ENCODE data around the gene EPC2. TPM values are rescaled to one million over a fixed set of nuclear protein-coding genes. Genes with fewer than 3 reads are reported as not detected.

Gene EPC2
- polyA plus RNA-seq, 1 donor, result 27.9 TPM

GRCh38 chr2:148802448-148803220 lies 158.1 kb downstream of the EPC2 start:
- H3K36me3 ChIP-seq (ENCODE audit: control insufficient read depth, insufficient read depth, low read length), result no peaks in the 10 kb centered on the region
- H3K27me3 ChIP-seq (ENCODE audit: control insufficient read depth, insufficient read depth, low read length), result no peaks in the 10 kb centered on the region
- no peak for DNase-seq
- no peak overlapping the region for H3K27ac ChIP-seq (ENCODE audit: low read length)
- no peaks in the 10 kb centered on the region for H3K4me1 ChIP-seq (ENCODE audit: control insufficient read depth, insufficient read depth, low read length)
- peaks cover 4% of the 10 kb centered on the region for H3K9me3 ChIP-seq (ENCODE audit: control insufficient read depth, low read depth, low read length)
- H3K4me3 ChIP-seq (ENCODE audit: low read length), result no peak overlapping the region
- 82% methylated on average over 1 of the region's 2 CpGs for WGBS (ENCODE audit: insufficient coverage, low lambda C conversion rate)

GRCh38 chr2:148810081-148810480 lies 165.5 kb downstream of the EPC2 start:
- no peak overlapping the region for H3K27ac ChIP-seq (ENCODE audit: low read length)
- no peak for DNase-seq
- no CpG with 5 or more reads among the region's 5 CpGs for WGBS (ENCODE audit: insufficient coverage, low lambda C conversion rate)
- no peaks in the 10 kb centered on the region for H3K27me3 ChIP-seq (ENCODE audit: control insufficient read depth, insufficient read depth, low read length)
- no peaks in the 10 kb centered on the region for H3K36me3 ChIP-seq (ENCODE audit: control insufficient read depth, insufficient read depth, low read length)
- H3K4me1 ChIP-seq (ENCODE audit: control insufficient read depth, insufficient read depth, low read length), result no peaks in the 10 kb centered on the region
- H3K4me3 ChIP-seq (ENCODE audit: low read length), result no peak overlapping the region
- peaks cover 6% of the 10 kb centered on the region for H3K9me3 ChIP-seq (ENCODE audit: control insufficient read depth, low read depth, low read length)

- Histone ChIP-seq H3K36me3 (ENCODE audit: control insufficient read depth, insufficient read depth, low read length) (no peaks in the 10 kb centered on the region), H3K27me3 (ENCODE audit: control insufficient read depth, insufficient read depth, low read length) (peaks cover 5% of the 10 kb centered on the region), H3K27ac (ENCODE audit: low read length) (no peak overlapping the region), H3K4me3 (ENCODE audit: low read length) (no peak overlapping the region), H3K4me1 (ENCODE audit: control insufficient read depth, insufficient read depth, low read length) (no peaks in the 10 kb centered on the region), H3K9me3 (ENCODE audit: control insufficient read depth, low read depth, low read length) (peaks cover 2% of the 10 kb centered on the region)
- no CpG with 5 or more reads among the region's 6 CpGs for WGBS (ENCODE audit: insufficient coverage, low lambda C conversion rate)
- DNase-seq, result no peak
Observed at GRCh38 chr2:148812306-148812705, 167.8 kb downstream of the EPC2 start.

- Histone ChIP-seq H3K4me3 (ENCODE audit: low read length) (no peak overlapping the region), H3K36me3 (ENCODE audit: control insufficient read depth, insufficient read depth, low read length) (no peaks in the 10 kb centered on the region), H3K4me1 (ENCODE audit: control insufficient read depth, insufficient read depth, low read length) (no peaks in the 10 kb centered on the region), H3K27me3 (ENCODE audit: control insufficient read depth, insufficient read depth, low read length) (peaks cover 11% of the 10 kb centered on the region), H3K9me3 (ENCODE audit: control insufficient read depth, low read depth, low read length) (peaks cover 2% of the 10 kb centered on the region), H3K27ac (ENCODE audit: low read length) (no peak overlapping the region)
- no peak for DNase-seq
- WGBS (ENCODE audit: insufficient coverage, low lambda C conversion rate), result no CpG with 5 or more reads among the region's 11 CpGs
Observed at GRCh38 chr2:148813603-148814065, 169.1 kb downstream of the EPC2 start.

GRCh38 chr2:148814143-148814859 lies 169.8 kb downstream of the EPC2 start:
- Histone ChIP-seq H3K4me3 (ENCODE audit: low read length) (no peak overlapping the region), H3K36me3 (ENCODE audit: control insufficient read depth, insufficient read depth, low read length) (no peaks in the 10 kb centered on the region), H3K9me3 (ENCODE audit: control insufficient read depth, low read depth, low read length) (peaks cover 2% of the 10 kb centered on the region), H3K27me3 (ENCODE audit: control insufficient read depth, insufficient read depth, low read length) (peaks cover 14% of the 10 kb centered on the region), H3K4me1 (ENCODE audit: control insufficient read depth, insufficient read depth, low read length) (no peaks in the 10 kb centered on the region), H3K27ac (ENCODE audit: low read length) (no peak overlapping the region)
- no CpG with 5 or more reads among the region's 6 CpGs for WGBS (ENCODE audit: insufficient coverage, low lambda C conversion rate)
- DNase-seq, result peak in 1 of 2 donors; percentile 16

- Histone ChIP-seq H3K36me3 (ENCODE audit: control insufficient read depth, insufficient read depth, low read length) (no peaks in the 10 kb centered on the region), H3K27me3 (ENCODE audit: control insufficient read depth, insufficient read depth, low read length) (peaks cover 14% of the 10 kb centered on the region), H3K9me3 (ENCODE audit: control insufficient read depth, low read depth, low read length) (peaks cover 2% of the 10 kb centered on the region), H3K4me3 (ENCODE audit: low read length) (no peak overlapping the region), H3K27ac (ENCODE audit: low read length) (no peak overlapping the region), H3K4me1 (ENCODE audit: control insufficient read depth, insufficient read depth, low read length) (no peaks in the 10 kb centered on the region)
- DNase-seq, result no peak
- 50% methylated on average over 1 of the region's 7 CpGs for WGBS (ENCODE audit: insufficient coverage, low lambda C conversion rate)
Observed at GRCh38 chr2:148814860-148815419, 170.4 kb downstream of the EPC2 start.

- H3K27me3 ChIP-seq (ENCODE audit: control insufficient read depth, insufficient read depth, low read length), result peaks cover 14% of the 10 kb centered on the region
- peaks cover 2% of the 10 kb centered on the region for H3K9me3 ChIP-seq (ENCODE audit: control insufficient read depth, low read depth, low read length)
- no peak overlapping the region for H3K27ac ChIP-seq (ENCODE audit: low read length)
- DNase-seq, result no peak
- no peaks in the 10 kb centered on the region for H3K36me3 ChIP-seq (ENCODE audit: control insufficient read depth, insufficient read depth, low read length)
- H3K4me3 ChIP-seq (ENCODE audit: low read length), result no peak overlapping the region
- H3K4me1 ChIP-seq (ENCODE audit: control insufficient read depth, insufficient read depth, low read length), result no peaks in the 10 kb centered on the region
- 93% methylated on average over 4 of the region's 6 CpGs for WGBS (ENCODE audit: insufficient coverage, low lambda C conversion rate)
Observed at GRCh38 chr2:148816176-148816575, 171.6 kb downstream of the EPC2 start.

GRCh38 chr2:148817210-148817708 lies 172.7 kb downstream of the EPC2 start:
- 0% methylated on average over 1 of the region's 8 CpGs for WGBS (ENCODE audit: insufficient coverage, low lambda C conversion rate)
- Histone ChIP-seq H3K4me1 (ENCODE audit: control insufficient read depth, insufficient read depth, low read length) (no peaks in the 10 kb centered on the region), H3K27ac (ENCODE audit: low read length) (no peak overlapping the region), H3K36me3 (ENCODE audit: control insufficient read depth, insufficient read depth, low read length) (no peaks in the 10 kb centered on the region), H3K27me3 (ENCODE audit: control insufficient read depth, insufficient read depth, low read length) (peaks cover 14% of the 10 kb centered on the region), H3K9me3 (ENCODE audit: control insufficient read depth, low read depth, low read length) (peaks cover 2% of the 10 kb centered on the region), H3K4me3 (ENCODE audit: low read length) (no peak overlapping the region)
- DNase-seq, result peak in 1 of 2 donors; percentile 20

- no peaks in the 10 kb centered on the region for H3K9me3 ChIP-seq (ENCODE audit: control insufficient read depth, low read depth, low read length)
- no peak overlapping the region for H3K4me3 ChIP-seq (ENCODE audit: low read length)
- no peak overlapping the region for H3K27ac ChIP-seq (ENCODE audit: low read length)
- DNase-seq, result no peak
- no peaks in the 10 kb centered on the region for H3K4me1 ChIP-seq (ENCODE audit: control insufficient read depth, insufficient read depth, low read length)
- peaks cover 14% of the 10 kb centered on the region for H3K27me3 ChIP-seq (ENCODE audit: control insufficient read depth, insufficient read depth, low read length)
- 81% methylated on average over 3 of the region's 4 CpGs for WGBS (ENCODE audit: insufficient coverage, low lambda C conversion rate)
- H3K36me3 ChIP-seq (ENCODE audit: control insufficient read depth, insufficient read depth, low read length), result no peaks in the 10 kb centered on the region
Observed at GRCh38 chr2:148819019-148819585, 174.6 kb downstream of the EPC2 start.

- no peak overlapping the region for H3K27ac ChIP-seq (ENCODE audit: low read length)
- WGBS (ENCODE audit: insufficient coverage, low lambda C conversion rate), result no CpG with 5 or more reads among the region's 1 CpG
- no peaks in the 10 kb centered on the region for H3K36me3 ChIP-seq (ENCODE audit: control insufficient read depth, insufficient read depth, low read length)
- no peak overlapping the region for H3K4me3 ChIP-seq (ENCODE audit: low read length)
- H3K4me1 ChIP-seq (ENCODE audit: control insufficient read depth, insufficient read depth, low read length), result no peaks in the 10 kb centered on the region
- peaks cover under 1% of the 10 kb centered on the region for H3K27me3 ChIP-seq (ENCODE audit: control insufficient read depth, insufficient read depth, low read length)
- no peaks in the 10 kb centered on the region for H3K9me3 ChIP-seq (ENCODE audit: control insufficient read depth, low read depth, low read length)
- peak; percentile 29 to 51 for DNase-seq
Observed at GRCh38 chr2:148824190-148824589, 179.6 kb downstream of the EPC2 start.
